HepG2 (cell line): ENCODE results near the gene ANAPC5. TPM values are rescaled to one million over a fixed set of nuclear protein-coding genes. Genes with fewer than 3 reads are reported as not detected.

Experiments
- ARHGAP35 ChIP-seq: sonication (generic); formaldehyde crosslinking; IDR thresholded peaks from 2 replicates; pipeline ENCODE4 v1.9.0; 2022; ENCODE audit warnings: mild to moderate bottlenecking, inconsistent platforms, moderate library complexity, missing genetic modification reagents, borderline replicate concordance
- ARNTL ChIP-seq: sonication (generic); formaldehyde crosslinking; IDR thresholded peaks from 2 replicates; pipeline ENCODE4 v1.4.0; 2020; ENCODE audit warnings: mild to moderate bottlenecking, missing genetic modification reagents
- GFI1 ChIP-seq: sonication (generic); formaldehyde crosslinking; IDR thresholded peaks from 2 replicates; pipeline ENCODE4 v1.5.0; 2020; ENCODE audit warnings: missing genetic modification reagents, mild to moderate bottlenecking, borderline replicate concordance
- JUNB ChIP-seq: sonication (generic); formaldehyde crosslinking; IDR thresholded peaks from 2 replicates; pipeline ENCODE4 v1.8.0; 2022; ENCODE audit warnings: missing genetic modification reagents, mild to moderate bottlenecking, borderline replicate concordance
- NFE2L2 ChIP-seq: fragments of 150-350 bp; IDR thresholded peaks from 2 replicates; pipeline ENCODE4 v1.6.1; 2014; ENCODE audit warnings: low read length
- NFIC ChIP-seq: IDR thresholded peaks from 2 replicates; pipeline ENCODE4 v1.6.1; 2012; ENCODE audit warnings: mild to moderate bottlenecking, low read length, inconsistent platforms
- NFKBIZ ChIP-seq: IDR thresholded peaks from 2 replicates; pipeline ENCODE4 v1.6.1; 2018; ENCODE audit warnings: missing genetic modification reagents, missing compliant biosample characterization
- ZNF143 ChIP-seq: sonication (generic); formaldehyde crosslinking; IDR thresholded peaks from 2 replicates; pipeline ENCODE4 v1.4.0; 2020; ENCODE audit warnings: missing genetic modification reagents
- ZNF484 ChIP-seq: sonication (generic); formaldehyde crosslinking; IDR thresholded peaks from 2 replicates; pipeline ENCODE4 v1.5.1; 2020; ENCODE audit warnings: mild to moderate bottlenecking, low read depth, missing genetic modification reagents, borderline replicate concordance
- ZNF510 ChIP-seq: sonication (generic); formaldehyde crosslinking; IDR thresholded peaks from 2 replicates; pipeline ENCODE4 v1.4.0; 2020; ENCODE audit warnings: low read depth, mild to moderate bottlenecking, missing genetic modification reagents
- ZNF562 ChIP-seq: sonication (generic); formaldehyde crosslinking; IDR thresholded peaks from 2 replicates; pipeline ENCODE4 v1.8.0; 2022; ENCODE audit warnings: missing genetic modification reagents, borderline replicate concordance
- ZNF776 ChIP-seq: sonication (generic); formaldehyde crosslinking; IDR thresholded peaks from 2 replicates; pipeline ENCODE4 v1.4.0; 2020; ENCODE audit warnings: mild to moderate bottlenecking, missing genetic modification reagents
- polyA plus RNA-seq, 8 experiments: library from polyadenylated mRNA; depleted of rRNA in 3 of 8; stranded (reverse) in 7 of 8; unstranded in 1 of 8; fragments of >200 nt; fragmentation: Illumina TruSeq in 4 of 8; extraction: Trizol in 4 of 8; gene quantifications; 2 replicates each; pipeline versions ENCODE4 v1.2.1 to v1.2.3, GENCODE V29; 2011 to 2016; ENCODE audit warnings: low read depth in 4 of 8, missing spikeins in 1 of 8, mixed read lengths in 1 of 8; ENCODE audit not compliant: insufficient read depth in 1 of 8
- total RNA-seq, 5 experiments: library from RNA; depleted of rRNA; stranded (reverse); fragments of >200 nt; fragmentation: Illumina TruSeq; extraction: Trizol; gene quantifications; 2 replicates each; pipeline ENCODE4 v1.2.3, GENCODE V29; 2016; ENCODE audit warnings: low read depth in 1 of 5
- TF ChIP-seq, protein P1 (sequence below): sonication (generic); formaldehyde crosslinking; IDR thresholded peaks from 2 replicates; pipeline ENCODE4 v1.9.0; 2021; ENCODE audit warnings: mild to moderate bottlenecking, missing genetic modification reagents
- TF ChIP-seq, protein P2 (sequence below): sonication (generic); formaldehyde crosslinking; IDR thresholded peaks from 2 replicates; pipeline ENCODE4 v1.4.0; 2020; ENCODE audit warnings: missing genetic modification reagents, borderline replicate concordance

Gene ANAPC5
- total and polyA plus RNA-seq, 2 of the 13 experiments (the other 11 are each of a cell fraction or from before 2014, with no cell fraction given) = 146 to 161 TPM

DNA sequence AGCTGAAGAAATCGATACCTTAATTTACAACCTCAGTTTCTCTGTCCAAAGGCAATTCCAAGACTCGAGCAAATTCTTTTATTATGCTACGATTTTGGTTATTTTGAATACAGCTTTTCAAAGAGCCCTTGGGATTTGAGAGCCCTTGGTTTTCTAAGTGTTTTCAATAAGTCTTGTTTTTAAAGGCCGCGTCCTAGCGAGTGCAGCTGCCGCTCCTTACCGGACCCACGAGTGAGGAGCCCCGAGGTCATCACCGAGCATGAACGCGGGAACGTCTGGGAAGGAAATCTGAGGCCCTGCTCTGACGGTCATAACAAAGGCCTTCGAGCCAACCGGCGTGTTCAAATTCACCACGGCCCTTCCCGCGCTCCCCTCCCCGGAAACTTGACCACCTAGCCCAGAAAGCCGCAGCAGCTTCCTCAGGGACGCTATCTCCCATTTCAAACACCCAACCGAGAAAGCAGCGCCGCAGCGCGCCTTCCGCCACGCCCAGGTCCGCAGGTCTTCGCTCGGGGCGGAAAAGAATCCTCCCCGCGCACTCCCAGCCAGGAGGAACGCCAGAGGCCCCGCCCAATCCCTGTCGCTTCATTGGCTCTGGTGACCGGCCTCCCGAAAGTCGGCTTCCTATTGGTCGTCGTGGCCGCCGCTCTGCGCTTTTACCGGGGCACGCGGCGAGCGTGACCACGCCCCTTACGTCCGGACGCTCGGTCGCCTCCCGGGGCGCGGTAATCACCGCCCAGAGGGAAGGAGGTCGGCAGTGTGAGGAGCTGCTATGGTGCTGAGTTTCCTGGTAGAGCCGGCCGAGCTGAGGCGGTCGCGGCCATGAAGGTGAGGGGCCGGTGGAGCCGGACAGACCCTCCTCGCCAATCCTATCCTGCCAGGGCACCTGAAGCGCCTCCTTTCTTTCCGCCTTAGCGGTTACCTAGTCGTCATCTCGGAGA lies 47.5 kb upstream of the ANAPC5 start, which contains the start of gene RNF34 (continued):
- no peak for TF ChIP-seq ZNF143 (CRISPR knock-in tag)
- TF ChIP-seq, protein P1, sequence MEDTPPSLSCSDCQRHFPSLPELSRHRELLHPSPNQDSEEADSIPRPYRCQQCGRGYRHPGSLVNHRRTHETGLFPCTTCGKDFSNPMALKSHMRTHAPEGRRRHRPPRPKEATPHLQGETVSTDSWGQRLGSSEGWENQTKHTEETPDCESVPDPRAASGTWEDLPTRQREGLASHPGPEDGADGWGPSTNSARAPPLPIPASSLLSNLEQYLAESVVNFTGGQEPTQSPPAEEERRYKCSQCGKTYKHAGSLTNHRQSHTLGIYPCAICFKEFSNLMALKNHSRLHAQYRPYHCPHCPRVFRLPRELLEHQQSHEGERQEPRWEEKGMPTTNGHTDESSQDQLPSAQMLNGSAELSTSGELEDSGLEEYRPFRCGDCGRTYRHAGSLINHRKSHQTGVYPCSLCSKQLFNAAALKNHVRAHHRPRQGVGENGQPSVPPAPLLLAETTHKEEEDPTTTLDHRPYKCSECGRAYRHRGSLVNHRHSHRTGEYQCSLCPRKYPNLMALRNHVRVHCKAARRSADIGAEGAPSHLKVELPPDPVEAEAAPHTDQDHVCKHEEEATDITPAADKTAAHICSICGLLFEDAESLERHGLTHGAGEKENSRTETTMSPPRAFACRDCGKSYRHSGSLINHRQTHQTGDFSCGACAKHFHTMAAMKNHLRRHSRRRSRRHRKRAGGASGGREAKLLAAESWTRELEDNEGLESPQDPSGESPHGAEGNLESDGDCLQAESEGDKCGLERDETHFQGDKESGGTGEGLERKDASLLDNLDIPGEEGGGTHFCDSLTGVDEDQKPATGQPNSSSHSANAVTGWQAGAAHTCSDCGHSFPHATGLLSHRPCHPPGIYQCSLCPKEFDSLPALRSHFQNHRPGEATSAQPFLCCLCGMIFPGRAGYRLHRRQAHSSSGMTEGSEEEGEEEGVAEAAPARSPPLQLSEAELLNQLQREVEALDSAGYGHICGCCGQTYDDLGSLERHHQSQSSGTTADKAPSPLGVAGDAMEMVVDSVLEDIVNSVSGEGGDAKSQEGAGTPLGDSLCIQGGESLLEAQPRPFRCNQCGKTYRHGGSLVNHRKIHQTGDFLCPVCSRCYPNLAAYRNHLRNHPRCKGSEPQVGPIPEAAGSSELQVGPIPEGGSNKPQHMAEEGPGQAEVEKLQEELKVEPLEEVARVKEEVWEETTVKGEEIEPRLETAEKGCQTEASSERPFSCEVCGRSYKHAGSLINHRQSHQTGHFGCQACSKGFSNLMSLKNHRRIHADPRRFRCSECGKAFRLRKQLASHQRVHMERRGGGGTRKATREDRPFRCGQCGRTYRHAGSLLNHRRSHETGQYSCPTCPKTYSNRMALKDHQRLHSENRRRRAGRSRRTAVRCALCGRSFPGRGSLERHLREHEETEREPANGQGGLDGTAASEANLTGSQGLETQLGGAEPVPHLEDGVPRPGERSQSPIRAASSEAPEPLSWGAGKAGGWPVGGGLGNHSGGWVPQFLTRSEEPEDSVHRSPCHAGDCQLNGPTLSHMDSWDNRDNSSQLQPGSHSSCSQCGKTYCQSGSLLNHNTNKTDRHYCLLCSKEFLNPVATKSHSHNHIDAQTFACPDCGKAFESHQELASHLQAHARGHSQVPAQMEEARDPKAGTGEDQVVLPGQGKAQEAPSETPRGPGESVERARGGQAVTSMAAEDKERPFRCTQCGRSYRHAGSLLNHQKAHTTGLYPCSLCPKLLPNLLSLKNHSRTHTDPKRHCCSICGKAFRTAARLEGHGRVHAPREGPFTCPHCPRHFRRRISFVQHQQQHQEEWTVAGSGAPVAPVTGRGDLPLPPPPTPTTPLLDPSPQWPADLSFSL (CRISPR knock-in tag) = 0 out of 2 replicates have a peak, but pooled peaks have one; percentile 62
- TF ChIP-seq, protein P2, sequence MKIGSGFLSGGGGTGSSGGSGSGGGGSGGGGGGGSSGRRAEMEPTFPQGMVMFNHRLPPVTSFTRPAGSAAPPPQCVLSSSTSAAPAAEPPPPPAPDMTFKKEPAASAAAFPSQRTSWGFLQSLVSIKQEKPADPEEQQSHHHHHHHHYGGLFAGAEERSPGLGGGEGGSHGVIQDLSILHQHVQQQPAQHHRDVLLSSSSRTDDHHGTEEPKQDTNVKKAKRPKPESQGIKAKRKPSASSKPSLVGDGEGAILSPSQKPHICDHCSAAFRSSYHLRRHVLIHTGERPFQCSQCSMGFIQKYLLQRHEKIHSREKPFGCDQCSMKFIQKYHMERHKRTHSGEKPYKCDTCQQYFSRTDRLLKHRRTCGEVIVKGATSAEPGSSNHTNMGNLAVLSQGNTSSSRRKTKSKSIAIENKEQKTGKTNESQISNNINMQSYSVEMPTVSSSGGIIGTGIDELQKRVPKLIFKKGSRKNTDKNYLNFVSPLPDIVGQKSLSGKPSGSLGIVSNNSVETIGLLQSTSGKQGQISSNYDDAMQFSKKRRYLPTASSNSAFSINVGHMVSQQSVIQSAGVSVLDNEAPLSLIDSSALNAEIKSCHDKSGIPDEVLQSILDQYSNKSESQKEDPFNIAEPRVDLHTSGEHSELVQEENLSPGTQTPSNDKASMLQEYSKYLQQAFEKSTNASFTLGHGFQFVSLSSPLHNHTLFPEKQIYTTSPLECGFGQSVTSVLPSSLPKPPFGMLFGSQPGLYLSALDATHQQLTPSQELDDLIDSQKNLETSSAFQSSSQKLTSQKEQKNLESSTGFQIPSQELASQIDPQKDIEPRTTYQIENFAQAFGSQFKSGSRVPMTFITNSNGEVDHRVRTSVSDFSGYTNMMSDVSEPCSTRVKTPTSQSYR (CRISPR knock-in tag) = no peak; the same call in 1 of the 2 replicates
- TF ChIP-seq JUNB (CRISPR knock-in tag) = no peak
- no peak for TF ChIP-seq NFKBIZ (CRISPR knock-in tag)
- no peak for TF ChIP-seq ARNTL
- TF ChIP-seq ZNF484 (CRISPR knock-in tag) = no peak
- TF ChIP-seq ARHGAP35 (CRISPR knock-in tag) = no peak; the same call in 1 of the 2 replicates
- TF ChIP-seq ZNF510 (CRISPR knock-in tag) = no peak
- no peak for TF ChIP-seq GFI1 (CRISPR knock-in tag)
- TF ChIP-seq NFE2L2 = no peak
- TF ChIP-seq NFIC = no peak; the same call in 1 of the 2 replicates
- no peak for TF ChIP-seq ZNF562
- peak; percentile 78 for TF ChIP-seq ZNF776 (CRISPR knock-in tag)
